LNCAP (cell line): Measurements from ENCODE around the gene MZB1.

Experiments used
- CTCF ChIP-seq: fragments of 450-650 bp; IDR thresholded peaks from 2 replicates; pipeline ENCODE4 v1.5.1; 2017; ENCODE audit warnings: mild to moderate bottlenecking

Gene MZB1

GRCh38 chr5:139381837-139382761 is 7.6 kb downstream of the MZB1 start:
- no peak for TF ChIP-seq CTCF

GRCh38 chr5:139379626-139380449 is 9.9 kb downstream of the MZB1 start:
- TF ChIP-seq CTCF = no peak

GRCh38 chr5:139378941-139379361 is 10.8 kb downstream of the MZB1 start:
- TF ChIP-seq CTCF = no peak

- TF ChIP-seq CTCF = no peak
Measured at GRCh38 chr5:139378101-139378825, 11.4 kb downstream of the MZB1 start.

GRCh38 chr5:139377226-139377625 is 12.5 kb downstream of the MZB1 start:
- no peak for TF ChIP-seq CTCF

GRCh38 chr5:139376364-139376763 is 13.3 kb downstream of the MZB1 start:
- no peak for TF ChIP-seq CTCF

GRCh38 chr5:139374909-139375308 is 14.8 kb downstream of the MZB1 start:
- no peak for TF ChIP-seq CTCF
